ENCODE measurements around the gene VPS4A.

Gene VPS4A

DNA sequence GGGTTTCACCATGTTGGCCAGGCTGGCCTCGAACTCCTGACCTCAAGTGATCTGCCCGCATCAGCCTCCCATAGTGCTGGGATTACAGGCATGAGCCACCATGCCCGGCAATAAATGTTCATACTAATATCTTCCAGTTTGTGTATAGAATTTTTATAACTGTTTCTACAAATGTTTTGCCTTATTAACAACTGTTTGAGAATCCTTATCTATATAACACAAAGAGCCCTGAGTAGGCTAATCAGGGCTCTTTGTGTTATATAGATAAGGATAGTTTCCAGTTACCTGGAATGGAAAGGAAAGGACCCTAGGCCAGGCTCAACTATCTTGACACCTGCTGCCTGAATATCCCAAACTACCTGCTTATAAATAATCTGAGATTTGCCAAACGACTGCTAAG lies 57.7 kb downstream of the VPS4A start:
- DNase-seq = no peak

DNA sequence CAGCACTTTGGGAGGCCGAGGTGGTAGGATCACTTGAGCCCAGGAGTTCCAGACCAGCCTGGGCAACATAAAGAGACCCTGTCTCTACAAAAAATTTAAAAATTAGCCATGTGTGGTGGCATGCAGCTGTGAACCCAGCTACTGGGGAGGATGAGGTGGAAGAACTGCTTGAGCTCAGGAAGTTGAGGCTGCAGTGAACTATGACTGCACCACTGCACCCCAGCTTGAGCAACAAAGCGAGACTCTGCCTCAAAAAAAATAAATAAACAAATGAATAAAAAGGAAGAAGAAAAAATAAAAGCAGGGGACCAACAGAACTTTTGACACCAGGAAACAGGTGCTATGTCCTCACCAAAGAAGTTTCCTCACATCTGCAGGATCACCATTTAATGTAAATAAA lies 60.4 kb downstream of the VPS4A start:
- no peak for DNase-seq

DNA sequence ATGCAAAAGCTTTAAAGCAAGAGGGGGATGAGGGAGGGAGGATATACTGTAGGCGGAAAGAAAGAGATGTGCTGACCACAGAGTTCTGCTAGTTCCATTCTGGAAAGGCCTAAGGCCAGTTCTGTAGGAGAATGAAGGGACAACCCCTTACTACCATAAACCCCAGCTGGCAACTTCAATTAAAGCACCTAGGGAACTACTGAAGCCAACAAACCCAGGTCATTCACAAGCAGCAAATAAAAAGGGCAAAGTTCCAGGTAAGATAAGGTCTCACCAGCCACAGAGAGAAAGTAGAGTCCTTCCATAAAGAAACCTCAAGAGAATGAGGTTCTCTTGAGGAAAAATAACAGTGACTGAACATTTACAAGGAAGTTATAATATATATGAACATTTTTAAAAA lies 61.9 kb downstream of the VPS4A start:
- DNase-seq = no peak

Measured in midbrain (tissue), 1 donor.